A673 (cell line): Measurements from ENCODE around the gene TMC1. TPM values are rescaled to one million over a fixed set of nuclear protein-coding genes. Genes with fewer than 3 reads are reported as not detected.

ENCODE experiments used
- BruUV-seq: library from RNA; stranded (reverse); fragments of 400-500 nt; replicated peaks from 2 replicates; lab custom pipeline; 2021; lab: Mats Ljungman, UMichigan
- CTCF ChIA-PET: fragments of 300-600 bp; sonication (Branson Sonifier 250); formaldehyde crosslinking; loops from one replicate; lab custom pipeline; 2022; ENCODE audit warnings: antibody characterized with exemption; lab: Charles Lee
- POLR2A ChIA-PET: fragments of 300-600 bp; sonication (Branson Sonifier 250); formaldehyde crosslinking; loops from one replicate; lab custom pipeline; 2022; ENCODE audit warnings: antibody characterized with exemption; ENCODE audit not compliant: low non-redundant PET; lab: Charles Lee
- DNase-seq: peaks from one replicate; pipeline ENCODE4 v3.0.0-alpha.2; 2015; ENCODE audit warnings: low spot score
- H3K27ac ChIP-seq: fragments of 200-600 bp; sonication (generic); 2 replicates; pipeline ENCODE4 v1.5.1; 2016; ENCODE audit warnings: mixed run types, low read depth, mild to moderate bottlenecking, mixed read lengths, antibody characterized with exemption, low read length; ENCODE audit not compliant: poor library complexity, severe bottlenecking
- H3K27me3 ChIP-seq: fragments of 200-600 bp; sonication (generic); replicated peaks from 2 replicates; pipeline ENCODE4 v1.6.1; 2017; ENCODE audit warnings: mixed run types, low read depth, mild to moderate bottlenecking, mixed read lengths, antibody characterized with exemption, low read length; ENCODE audit not compliant: insufficient read depth, poor library complexity
- H3K36me3 ChIP-seq: fragments of 200-600 bp; sonication (generic); 2 replicates; pipeline ENCODE4 v1.6.1; 2016; ENCODE audit warnings: mixed run types, mild to moderate bottlenecking, mixed read lengths, antibody characterized with exemption, low read length; ENCODE audit not compliant: insufficient read depth, poor library complexity, severe bottlenecking
- H3K4me1 ChIP-seq: fragments of 200-600 bp; sonication (generic); 2 replicates; pipeline ENCODE4 v1.6.1; 2017; ENCODE audit warnings: mixed run types, mild to moderate bottlenecking, mixed read lengths, antibody characterized with exemption, low read length; ENCODE audit not compliant: insufficient read depth, poor library complexity, severe bottlenecking
- H3K4me3 ChIP-seq: fragments of 200-600 bp; sonication (generic); 2 replicates; pipeline ENCODE4 v1.5.1; 2016; ENCODE audit warnings: low read depth, mixed run types, mild to moderate bottlenecking, mixed read lengths, low read length; ENCODE audit not compliant: poor library complexity, severe bottlenecking
- H3K9me3 ChIP-seq: fragments of 200-600 bp; sonication (generic); 2 replicates; pipeline ENCODE4 v1.6.1; 2016; ENCODE audit warnings: mixed run types, low read depth, mild to moderate bottlenecking, mixed read lengths, antibody characterized with exemption, low read length; ENCODE audit not compliant: poor library complexity, severe bottlenecking
- CTCF ChIP-seq: fragments of 300-800, 200-600 bp; sonication (generic); conservative IDR thresholded peaks from 2 replicates; pipeline ENCODE4 v1.5.1; 2017; ENCODE audit warnings: low read depth, mild to moderate bottlenecking, antibody characterized with exemption, low read length, moderate library complexity, mixed read lengths
- EZH2 ChIP-seq: fragments of 200-600 bp; sonication (generic); IDR thresholded peaks from 2 replicates; pipeline ENCODE4 v1.6.1; 2017; ENCODE audit warnings: borderline replicate concordance, low read depth, mild to moderate bottlenecking, mixed read lengths, antibody characterized with exemption, low read length; ENCODE audit not compliant: poor library complexity, severe bottlenecking
- intact Hi-C: fragments of 100-400 bp; cut with micrococcal nuclease; formaldehyde crosslinking; loops from one replicate; pipeline ENCODE4 v1.10.0; 2022; ENCODE audit not compliant: unreplicated experiment
- total RNA-seq: library from RNA; stranded (reverse); gene quantifications from 2 replicates; pipeline ENCODE4 v1.2.3, GENCODE V29; 2021

TMC1 gene
- total RNA-seq, 1 experiment from 2014 or later = 0.75 TPM

- CTCF ChIA-PET = no interaction called here
These were observed 44.1 kb downstream of the TMC1 start for GRCh38 chr9:72565535-72565934.

GRCh38 chr9:72574156-72574810, 52.9 kb downstream of the TMC1 start:
- CTCF ChIA-PET = no interaction called here
- Histone ChIP-seq H3K4me1 (peaks cover 30% of the 10 kb centered on the region), H3K4me3 (no peak overlapping the region), H3K36me3 (no peaks in the 10 kb centered on the region), H3K27ac (no peak overlapping the region), H3K27me3 (no peaks in the 10 kb centered on the region), H3K9me3 (no peaks in the 10 kb centered on the region)
- intact Hi-C loops = no loop called here
- TF ChIP-seq CTCF (no peak), EZH2 (no peak)
- BruUV-seq = no TSS peak
- no peak for DNase-seq
- POLR2A ChIA-PET = no interaction called here

More at GRCh38 chr9:72565535-72565934, 44.1 kb downstream of the TMC1 start:
- intact Hi-C loops = no loop called here
- POLR2A ChIA-PET = no interaction called here
- Histone ChIP-seq H3K27me3 (no peaks in the 10 kb centered on the region), H3K4me3 (no peak overlapping the region), H3K27ac (no peak overlapping the region), H3K4me1 (peaks cover 8% of the 10 kb centered on the region), H3K9me3 (no peaks in the 10 kb centered on the region), H3K36me3 (no peaks in the 10 kb centered on the region)
- TF ChIP-seq CTCF = no peak
- TF ChIP-seq EZH2 = no peak
- no TSS peak for BruUV-seq
- no peak for DNase-seq

GRCh38 chr9:72575666-72576065, 54.3 kb downstream of the TMC1 start:
- Histone ChIP-seq H3K4me1 (peaks cover 24% of the 10 kb centered on the region), H3K27ac (no peak overlapping the region), H3K4me3 (no peak overlapping the region), H3K27me3 (no peaks in the 10 kb centered on the region), H3K36me3 (no peaks in the 10 kb centered on the region), H3K9me3 (no peaks in the 10 kb centered on the region)
- intact Hi-C loops = no loop called here
- DNase-seq = no peak
- ChIA-PET CTCF (no interaction called here), POLR2A (no interaction called here)
- TF ChIP-seq CTCF (no peak), EZH2 (no peak)
- no TSS peak for BruUV-seq
